GM12878 (cell line): Measurements from ENCODE around the gene UBR7. TPM values are rescaled to one million over a fixed set of nuclear protein-coding genes. Genes with fewer than 3 reads are reported as not detected.

Experiments used
- ASH2L ChIP-seq: fragments of 300-600, 200-600 bp; sonication (generic); IDR thresholded peaks from 2 replicates; pipeline ENCODE4 v1.6.1; 2017; ENCODE audit warnings: low read depth, mild to moderate bottlenecking, borderline replicate concordance
- ATF7 ChIP-seq: fragments of 450-650 bp; IDR thresholded peaks from 2 replicates; pipeline ENCODE4 v1.6.1; 2016; ENCODE audit warnings: low read depth, mild to moderate bottlenecking
- BCL11A ChIP-seq: IDR thresholded peaks from 2 replicates; pipeline ENCODE4 v1.6.1; 2011; ENCODE audit warnings: low read depth, low read length
- CTCF ChIP-seq, 3 experiments: IDR thresholded peaks in 2 of 3; conservative IDR thresholded peaks in 1 of 3; 2 replicates each; pipeline ENCODE4 v1.5.1; 2011; ENCODE audit warnings: low read depth in 3 of 3, low read length in 3 of 3, mild to moderate bottlenecking in 3 of 3, control low read depth in 2 of 3, moderate library complexity in 2 of 3, inconsistent platforms in 1 of 3, mixed read lengths in 1 of 3; ENCODE audit not compliant: control insufficient read depth in 2 of 3, insufficient read depth in 1 of 3; ENCODE audit errors: extremely low read depth in 1 of 3
- EED ChIP-seq: sonication (generic); IDR thresholded peaks from 2 replicates; pipeline ENCODE4 v1.6.1; 2016; ENCODE audit warnings: antibody characterized with exemption, low read depth
- GABPA ChIP-seq: IDR thresholded peaks from 2 replicates; pipeline ENCODE4 v1.6.1; 2014; ENCODE audit warnings: antibody characterized with exemption, low read depth, mild to moderate bottlenecking, inconsistent platforms
- HDGF ChIP-seq: fragments of 450-650 bp; IDR thresholded peaks from 2 replicates; pipeline ENCODE4 v1.6.1; 2016; ENCODE audit warnings: antibody characterized with exemption
- IKZF1 ChIP-seq: fragments of 450-650 bp; conservative IDR thresholded peaks from 2 replicates; pipeline ENCODE4 v1.6.1; 2017; ENCODE audit warnings: antibody characterized with exemption, mild to moderate bottlenecking
- IKZF2 ChIP-seq, 2 experiments: fragments of 450-650 bp; IDR thresholded peaks; 2 replicates each; pipeline ENCODE4 v1.6.1; 2017; ENCODE audit warnings: mild to moderate bottlenecking in 2 of 2, moderate library complexity in 2 of 2
- NRF1 ChIP-seq: conservative IDR thresholded peaks from 2 replicates; pipeline ENCODE4 v1.6.1; 2011; ENCODE audit warnings: mild to moderate bottlenecking, low read depth, low read length, improper control_type of control experiment
- SMARCA5 ChIP-seq: fragments of 450-650 bp; IDR thresholded peaks from 2 replicates; pipeline ENCODE4 v1.6.1; 2017; ENCODE audit warnings: mild to moderate bottlenecking
- USF1 ChIP-seq: IDR thresholded peaks from 2 replicates; pipeline ENCODE4 v1.6.1; 2011; ENCODE audit warnings: borderline replicate concordance, low read depth, mild to moderate bottlenecking, moderate library complexity, mixed read lengths, low read length; ENCODE audit not compliant: insufficient read depth; ENCODE audit errors: extremely low read length
- ZBTB33 ChIP-seq: fragments of 450-650 bp; IDR thresholded peaks from 2 replicates; pipeline ENCODE4 v1.6.1; 2017; ENCODE audit warnings: mild to moderate bottlenecking
- ZBTB40 ChIP-seq: fragments of 450-650 bp; IDR thresholded peaks from 2 replicates; pipeline ENCODE4 v1.6.1; 2016; ENCODE audit warnings: mild to moderate bottlenecking, moderate library complexity, borderline replicate concordance
- ZNF207 ChIP-seq: fragments of 450-650 bp; IDR thresholded peaks from 2 replicates; pipeline ENCODE4 v1.6.1; 2014; ENCODE audit warnings: antibody characterized with exemption, mild to moderate bottlenecking, borderline replicate concordance
- ZNF384 ChIP-seq: IDR thresholded peaks from 2 replicates; pipeline ENCODE4 v1.6.1; 2012; ENCODE audit warnings: low read depth, mild to moderate bottlenecking, low read length, improper control_type of control experiment, borderline replicate concordance
- polyA plus RNA-seq, 11 experiments: library from polyadenylated mRNA; depleted of rRNA in 4 of 11; unstranded in 6 of 11; stranded (reverse) in 5 of 11; fragments of >200 nt; fragmentation: Nextera tagmentation in 4 of 11; fragmentation: Illumina TruSeq in 1 of 11; extraction: Ambion mirVana in 4 of 11; extraction: Trizol in 1 of 11; gene quantifications; 1 replicate in 1 of 11; 2 replicates in 10 of 11; pipeline versions ENCODE4 v1.2.1 to v1.2.3, GENCODE V29; 2011 to 2016; ENCODE audit warnings: inconsistent platforms in 2 of 11, missing spikeins in 2 of 11, low read depth in 1 of 11
- total RNA-seq, 4 experiments: library from RNA; depleted of rRNA in 3 of 4; stranded (reverse); fragments of >200 nt in 3 of 4; fragmentation: Illumina TruSeq in 1 of 4; extraction: Trizol in 1 of 4; gene quantifications; 2 replicates each; pipeline versions ENCODE4 v1.2.1 to v1.2.3, GENCODE V29; 2013 to 2021
- TF ChIP-seq, protein P1 (sequence below): fragments of 450-650 bp; conservative IDR thresholded peaks from 2 replicates; pipeline ENCODE4 v1.6.1; 2017; ENCODE audit warnings: mild to moderate bottlenecking, moderate library complexity

Gene UBR7
- total and polyA plus RNA-seq, 10 of the 15 experiments (the other 5 are each of a cell fraction or from before 2014, with no cell fraction given): 14.3 to 85.6 (median 49.9) TPM

GRCh38 chr14:93207468-93208308 is 632 bp downstream of the UBR7 start (continued):
- no peak for TF ChIP-seq ZNF207
- TF ChIP-seq IKZF2 (IDR thresholded peaks at IDR 0.05): peak; percentile 71 to 83
- no peak for TF ChIP-seq BCL11A
- no peak for TF ChIP-seq GABPA
- peak; percentile 19; the same call in 1 of the 2 replicates for TF ChIP-seq ATF7
- no peak for TF ChIP-seq USF1
- peak; percentile 12 for TF ChIP-seq IKZF1
- no peak for TF ChIP-seq ZBTB33
- TF ChIP-seq EED: 0 out of 2 replicates have a peak, but pooled peaks have one; percentile 44
- TF ChIP-seq, protein P1, sequence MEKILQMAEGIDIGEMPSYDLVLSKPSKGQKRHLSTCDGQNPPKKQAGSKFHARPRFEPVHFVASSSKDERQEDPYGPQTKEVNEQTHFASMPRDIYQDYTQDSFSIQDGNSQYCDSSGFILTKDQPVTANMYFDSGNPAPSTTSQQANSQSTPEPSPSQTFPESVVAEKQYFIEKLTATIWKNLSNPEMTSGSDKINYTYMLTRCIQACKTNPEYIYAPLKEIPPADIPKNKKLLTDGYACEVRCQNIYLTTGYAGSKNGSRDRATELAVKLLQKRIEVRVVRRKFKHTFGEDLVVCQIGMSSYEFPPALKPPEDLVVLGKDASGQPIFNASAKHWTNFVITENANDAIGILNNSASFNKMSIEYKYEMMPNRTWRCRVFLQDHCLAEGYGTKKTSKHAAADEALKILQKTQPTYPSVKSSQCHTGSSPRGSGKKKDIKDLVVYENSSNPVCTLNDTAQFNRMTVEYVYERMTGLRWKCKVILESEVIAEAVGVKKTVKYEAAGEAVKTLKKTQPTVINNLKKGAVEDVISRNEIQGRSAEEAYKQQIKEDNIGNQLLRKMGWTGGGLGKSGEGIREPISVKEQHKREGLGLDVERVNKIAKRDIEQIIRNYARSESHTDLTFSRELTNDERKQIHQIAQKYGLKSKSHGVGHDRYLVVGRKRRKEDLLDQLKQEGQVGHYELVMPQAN: 0 out of 2 replicates have a peak, but pooled peaks have one; percentile 2
- peak; percentile 58 for TF ChIP-seq SMARCA5
- TF ChIP-seq ZNF384: no peak
- TF ChIP-seq ASH2L: no peak
- no peak for TF ChIP-seq ZBTB40
- peak; percentile 42 to 59 (median 47); a peak in 5 of 6 replicates for TF ChIP-seq CTCF (IDR thresholded peaks at IDR 0.05 in 2 of 3, conservative IDR thresholded peaks at IDR 0.05 in 1 of 3; ENCODE audit: control insufficient read depth in 2 of 3, extremely low read depth in 1 of 3, insufficient read depth in 1 of 3, low read depth in 3 of 3, low read length in 3 of 3)
- TF ChIP-seq HDGF: peak; percentile 65
- no peak for TF ChIP-seq NRF1
